GM18868 (cell line): ENCODE results near the gene CTNND1.
"Not testable (repeated sequence)": the region's sequence is repeated elsewhere in the genome, so short reads cannot be mapped to it uniquely, and the experiment has no call there.

Source experiments
- ATAC-seq: cut with Tn5 transposase; IDR thresholded peaks from one replicate; pipeline ENCODE4 v1.9.1; 2021; ENCODE audit warnings: mild to moderate bottlenecking, moderate library complexity; ENCODE audit not compliant: unreplicated experiment

CTNND1 gene

DNA sequence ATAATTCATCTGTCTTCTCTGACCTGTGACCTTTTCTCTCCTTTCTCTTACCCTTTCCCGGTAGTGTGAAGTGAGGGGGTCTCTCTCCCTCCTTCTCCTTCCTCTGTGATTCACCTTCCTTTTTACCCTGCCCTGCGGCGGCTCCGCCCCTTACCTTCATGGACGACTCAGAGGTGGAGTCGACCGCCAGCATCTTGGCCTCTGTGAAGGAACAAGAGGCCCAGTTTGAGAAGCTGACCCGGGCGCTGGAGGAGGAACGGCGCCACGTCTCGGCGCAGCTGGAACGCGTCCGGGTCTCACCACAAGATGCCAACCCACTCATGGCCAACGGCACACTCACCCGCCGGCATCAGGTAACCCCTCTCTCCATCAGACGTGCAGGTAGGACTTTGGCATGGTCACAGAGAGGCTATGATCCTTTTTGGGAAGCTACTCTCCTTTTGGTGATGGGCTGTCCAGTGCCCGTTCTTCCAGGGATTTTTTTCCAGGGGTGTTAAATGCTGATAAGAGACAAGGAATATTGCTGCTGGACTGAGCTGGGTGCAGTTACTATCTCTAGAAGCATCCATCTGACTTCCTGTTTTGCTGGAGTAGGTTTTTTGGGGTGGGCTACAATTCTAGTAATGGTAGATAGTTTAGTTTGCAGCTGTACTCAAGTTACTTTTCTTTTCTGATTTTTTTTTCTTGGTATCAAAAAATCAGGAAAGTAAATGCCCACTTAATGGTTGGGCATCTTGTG is 29.9 kb downstream of the CTNND1 start:
- ATAC-seq: no peak

DNA sequence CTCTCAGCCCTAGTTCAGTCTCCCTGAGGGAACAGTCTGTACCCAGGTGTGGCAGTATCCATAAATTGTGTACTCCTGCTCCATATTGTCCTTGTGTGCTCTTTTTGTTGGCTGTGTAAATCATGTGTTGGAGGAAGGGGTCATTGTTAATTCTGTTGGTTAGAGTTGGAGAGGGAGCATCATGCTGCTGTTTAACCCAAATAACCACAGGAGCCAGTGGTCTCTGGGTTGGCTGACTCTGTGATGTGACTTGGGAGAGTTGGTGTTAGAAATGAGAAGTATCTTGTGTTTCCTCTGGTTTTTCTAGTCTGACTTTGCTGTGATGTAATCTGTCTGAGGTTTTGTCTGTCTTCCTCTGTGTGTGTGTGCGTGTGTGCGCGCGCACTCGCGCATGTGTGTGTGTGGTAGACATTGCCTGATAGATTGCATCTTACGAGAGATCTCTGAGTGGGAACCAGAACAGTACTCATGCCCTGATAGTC is 30.5 kb downstream of the CTNND1 start:
- peak; percentile 85 for ATAC-seq

DNA sequence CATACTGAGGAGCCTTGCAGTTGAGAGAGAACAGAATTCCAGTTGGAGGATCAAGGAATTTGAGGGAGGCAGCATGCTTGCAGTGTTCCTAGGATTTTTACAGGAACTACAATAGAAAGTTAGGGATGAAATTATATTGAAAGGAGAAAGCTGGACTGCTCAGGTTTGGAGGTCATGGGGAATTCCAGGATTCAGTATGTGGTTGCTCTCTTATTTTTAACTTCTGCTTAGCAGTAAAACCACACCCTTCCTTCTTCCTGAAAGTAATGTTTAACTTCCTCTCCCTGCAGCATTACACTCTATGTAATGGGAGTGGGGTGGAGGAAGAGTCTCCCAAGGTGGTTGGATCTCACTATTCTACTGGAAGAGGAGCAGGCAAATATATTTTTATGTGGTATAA is 31.3 kb downstream of the CTNND1 start:
- ATAC-seq: peak; percentile 26

DNA sequence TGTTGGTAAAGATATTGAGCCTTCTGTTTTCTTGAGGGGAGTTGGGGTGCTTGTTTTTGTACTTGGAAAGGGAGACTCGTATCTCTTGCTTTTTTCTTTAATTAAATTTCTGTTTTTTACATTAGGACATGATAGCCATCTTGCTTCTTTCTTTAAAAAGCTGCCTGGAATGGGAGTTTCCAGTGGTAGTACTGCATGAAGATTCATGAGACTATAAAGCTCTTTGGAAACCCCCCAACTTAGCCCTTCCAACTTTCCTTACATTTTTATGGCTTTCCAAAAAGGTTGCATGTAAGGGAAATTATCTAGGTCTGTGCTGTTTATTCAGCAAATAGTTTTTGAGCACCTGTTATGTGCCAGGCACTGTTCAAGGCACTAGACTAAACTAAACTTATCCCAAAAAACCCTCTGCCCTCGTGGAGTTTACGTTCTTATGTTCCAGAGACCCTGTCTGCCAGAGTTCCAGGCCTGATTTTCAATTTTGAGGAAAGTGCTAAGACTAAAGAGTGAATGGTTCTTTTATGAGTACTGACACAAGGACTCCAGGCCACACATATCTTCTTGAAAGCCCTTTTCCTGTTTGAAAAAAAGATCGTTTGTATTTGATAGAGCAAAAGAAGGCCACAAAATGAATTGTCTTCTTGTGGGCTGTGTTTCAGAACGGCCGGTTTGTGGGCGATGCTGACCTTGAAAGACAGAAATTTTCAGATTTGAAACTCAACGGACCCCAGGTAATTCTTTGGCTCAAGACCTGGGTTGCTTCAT is 31.9 kb downstream of the CTNND1 start:
- ATAC-seq: no peak

DNA sequence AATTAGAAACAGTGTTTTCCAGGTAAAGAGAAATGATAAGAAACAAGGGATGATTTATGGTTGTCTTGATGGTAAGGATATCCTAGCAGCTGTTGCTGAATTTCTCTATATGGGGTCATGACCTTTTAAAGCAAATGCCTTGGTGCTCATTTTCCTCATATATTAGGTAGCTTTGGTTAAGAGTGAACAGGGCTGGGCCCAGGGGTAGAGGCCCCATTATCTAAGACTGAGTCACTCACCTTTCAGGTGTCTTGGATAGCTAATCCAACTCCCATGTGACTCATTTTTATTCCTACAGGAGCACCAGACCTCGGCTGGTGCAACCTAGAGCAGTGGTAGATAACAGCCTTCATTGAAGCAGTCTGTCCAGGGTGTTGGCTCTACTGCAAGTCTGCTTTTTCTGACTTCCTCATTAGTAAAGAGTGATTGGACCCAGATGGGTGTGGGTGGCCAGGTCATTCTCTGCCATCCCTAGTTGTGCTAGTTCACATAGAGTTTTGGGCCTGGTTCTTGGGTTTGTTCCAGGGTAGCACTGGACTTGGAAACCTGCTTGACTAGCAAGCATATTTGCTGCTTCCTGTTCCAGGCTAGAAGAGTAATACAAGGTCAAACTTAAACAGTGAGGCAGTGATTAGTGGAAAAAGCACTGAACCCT is 37.4 kb downstream of the CTNND1 start:
- ATAC-seq: no peak

- ATAC-seq: peak; percentile 83
Observed at GRCh38 chr11:57800444-57801182, 39.0 kb downstream of the CTNND1 start.

DNA sequence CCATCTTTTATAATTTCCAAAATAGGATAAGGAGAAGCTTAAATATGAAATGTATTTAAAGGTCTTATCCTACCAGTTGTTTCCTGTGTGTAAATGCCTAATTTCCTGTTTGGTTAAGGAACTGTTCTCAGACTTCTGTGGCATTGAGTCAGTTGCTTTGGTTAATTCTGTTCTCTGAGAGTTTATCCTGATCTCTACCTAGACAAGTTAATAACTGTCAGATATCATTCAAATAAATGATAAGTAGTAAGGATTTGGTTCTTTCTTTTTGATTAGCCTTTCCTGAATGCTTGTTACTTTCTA is 39.5 kb downstream of the CTNND1 start:
- ATAC-seq: no peak

GRCh38 chr11:57802411-57802810 is 40.8 kb downstream of the CTNND1 start:
- ATAC-seq: no peak

DNA sequence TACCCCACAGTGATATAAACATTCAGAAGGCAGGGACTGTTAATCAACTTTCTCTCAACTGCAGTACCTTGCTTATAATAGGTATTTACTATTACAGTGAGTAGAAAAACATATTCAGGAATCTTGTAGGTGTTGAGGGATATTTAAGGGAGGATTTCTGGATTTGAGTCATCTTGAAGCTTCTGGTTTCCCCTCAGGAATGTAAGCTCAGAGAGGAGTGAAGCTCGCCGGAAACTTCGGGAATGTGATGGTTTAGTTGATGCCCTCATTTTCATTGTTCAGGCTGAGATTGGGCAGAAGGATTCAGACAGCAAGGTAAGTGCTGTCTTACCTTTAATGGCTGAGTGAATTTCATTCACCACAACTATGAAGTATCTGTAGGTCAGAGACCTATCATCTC is 42.9 kb downstream of the CTNND1 start:
- ATAC-seq: no peak

DNA sequence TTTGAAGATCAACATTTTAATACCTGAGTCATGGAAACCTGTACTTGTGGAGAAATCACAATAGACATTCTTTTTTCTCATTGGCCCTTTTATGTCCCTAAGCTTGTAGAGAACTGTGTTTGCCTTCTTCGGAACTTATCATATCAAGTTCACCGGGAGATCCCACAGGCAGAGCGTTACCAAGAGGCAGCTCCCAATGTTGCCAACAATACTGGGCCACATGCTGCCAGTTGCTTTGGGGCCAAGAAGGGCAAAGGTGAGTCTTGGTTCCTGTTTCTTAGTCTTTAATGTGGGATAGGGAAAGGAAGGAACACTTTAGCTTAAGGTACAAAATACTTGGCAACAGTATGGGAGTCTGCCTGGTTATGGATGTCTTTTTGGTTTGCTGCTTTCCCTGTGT is 44.2 kb downstream of the CTNND1 start:
- ATAC-seq: no peak

GRCh38 chr11:57812634-57813033 is 51.0 kb downstream of the CTNND1 start:
- ATAC-seq: no peak

DNA sequence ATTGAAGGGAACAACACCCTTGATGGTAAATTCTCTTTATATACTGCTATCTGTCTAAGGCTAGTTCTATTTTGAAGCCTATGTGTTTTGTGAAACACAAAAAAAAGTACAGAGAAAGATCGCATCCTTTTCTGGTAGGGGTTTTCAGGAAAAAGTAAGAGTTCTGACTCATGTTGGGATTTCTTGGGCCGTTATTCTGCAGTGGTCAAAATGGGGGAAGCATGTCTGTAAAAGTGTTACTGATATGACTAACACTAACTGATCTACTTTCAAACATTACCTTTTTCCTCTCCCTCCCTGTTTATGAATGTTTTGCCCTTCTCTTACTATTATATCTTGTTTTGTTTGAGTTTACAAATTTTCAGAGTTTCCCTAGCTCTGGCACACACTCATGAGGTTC is 53.9 kb downstream of the CTNND1 start:
- ATAC-seq: peak; percentile 94

GRCh38 chr11:57815877-57816276 is 54.3 kb downstream of the CTNND1 start:
- ATAC-seq: peak; percentile 29

- ATAC-seq: no peak
Observed at GRCh38 chr11:57818812-57819211, 57.2 kb downstream of the CTNND1 start.

- ATAC-seq: no peak
Observed at GRCh38 chr11:57819252-57819979, 57.8 kb downstream of the CTNND1 start.

DNA sequence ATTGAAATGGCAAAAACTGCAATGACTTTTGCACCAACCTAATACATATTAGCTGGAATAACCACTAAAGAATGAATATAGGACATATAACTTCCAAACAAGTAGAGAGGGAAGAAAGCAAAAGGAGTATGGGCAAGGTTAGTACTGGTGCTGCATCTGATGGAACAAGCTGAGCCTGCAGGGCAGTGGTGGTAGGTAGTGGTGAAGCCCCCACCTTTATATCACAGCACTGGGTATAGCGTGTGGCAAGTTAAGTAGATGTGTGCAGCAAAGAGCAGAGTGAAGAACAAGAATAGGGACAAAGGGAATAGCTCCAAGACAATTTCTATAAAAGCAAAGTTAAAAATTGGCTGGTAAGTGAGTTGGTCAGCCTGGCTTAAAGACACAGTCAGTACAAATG is 62.3 kb downstream of the CTNND1 start:
- ATAC-seq: no peak

GRCh38 chr11:57834852-57835251 is 73.2 kb downstream of the CTNND1 start:
- no peak for ATAC-seq

GRCh38 chr11:57838609-57839008 is 77.0 kb downstream of the CTNND1 start:
- ATAC-seq: not testable (repeated sequence)

DNA sequence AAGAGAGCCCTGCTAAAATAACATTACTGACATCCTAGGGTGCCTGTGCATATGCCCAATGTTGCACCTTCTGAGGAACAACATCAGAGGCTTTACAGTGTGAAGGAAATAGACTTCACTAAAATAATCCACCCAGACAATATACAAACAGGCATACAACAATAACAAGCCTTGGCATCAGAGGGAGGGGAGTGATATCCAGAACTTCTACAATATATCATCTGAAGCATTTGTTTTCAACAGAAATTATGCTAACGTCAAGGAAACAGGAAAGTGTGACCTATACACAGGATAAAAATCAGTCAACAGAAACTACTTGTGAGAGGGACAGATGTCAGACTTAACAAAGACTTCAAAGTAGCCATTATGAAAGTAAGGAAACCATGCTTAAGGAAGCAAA is 81.3 kb downstream of the CTNND1 start:
- no peak for ATAC-seq

- ATAC-seq: no peak
Observed at GRCh38 chr11:57867966-57868365, 106.4 kb downstream of the CTNND1 start.

DNA sequence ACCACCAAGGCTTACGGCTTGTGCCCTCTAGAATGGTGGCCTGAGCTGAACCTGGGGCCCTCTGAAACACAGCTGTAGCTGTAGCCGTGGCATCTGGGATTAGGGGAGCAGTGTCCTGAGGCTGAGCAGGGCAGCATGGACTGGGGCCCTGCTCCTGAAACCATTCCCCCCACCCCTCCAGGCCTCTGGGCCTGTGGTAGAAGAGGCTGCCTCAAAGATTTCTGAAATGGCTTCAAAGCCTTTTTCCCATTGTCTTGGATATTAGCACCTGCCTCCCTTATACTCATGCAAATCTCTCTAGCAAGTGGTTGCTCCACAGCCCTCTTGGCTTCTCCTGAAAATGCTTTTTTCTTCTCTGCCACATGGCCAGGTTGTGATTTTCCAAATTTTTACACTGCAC is 106.9 kb downstream of the CTNND1 start:
- no peak for ATAC-seq
